K562 (cell line): ENCODE results near the gene NCOA3. TPM values are rescaled to one million over a fixed set of nuclear protein-coding genes. Genes with fewer than 3 reads are reported as not detected.

Experiments used
- ATAC-seq: fragments of 200-7000 bp; cut with Tn5 transposase; 3 replicates; pipeline ENCODE4 v1.9.1; 2020; ENCODE audit warnings: moderate library complexity
- BruUV-seq: library from RNA; stranded (reverse); fragments of 400-500 nt; replicated peaks from 2 replicates; lab custom pipeline; 2021; lab: Mats Ljungman, UMichigan
- CTCF ChIA-PET: fragments of 300-600 bp; formaldehyde crosslinking; extraction: SDS; loops from one replicate; lab custom pipeline; 2021; ENCODE audit warnings: low intra/inter-chr PET ratio; lab: Yijun Ruan, JAX
- POLR2A ChIA-PET: fragments of 300-600, 350-650 bp; sonication (Branson Sonifier 250); formaldehyde crosslinking; extraction: SDS; loops from one replicate; lab custom pipeline; 2021; ENCODE audit warnings: antibody characterized with exemption, inconsistent platforms; lab: Yijun Ruan, JAX
- DNase-seq, 4 experiments: peaks; one replicate each; pipeline versions ENCODE4 v3.0.0 to v3.0.0-alpha.2; 2011 to 2018; ENCODE audit warnings: low spot score in 3 of 4, mixed read lengths in 3 of 4; ENCODE audit errors: extremely low read depth in 1 of 4
- FAIRE-seq: peaks from 2 replicates; lab custom pipeline; 2011; peaks lifted over from hg19 to GRCh38; lab: Jason Lieb, UNC
- H2AFZ ChIP-seq: 2 replicates; pipeline ENCODE4 v1.6.0; 2011; ENCODE audit warnings: low read depth, low read length, control low read depth, inconsistent platforms
- H3K27ac ChIP-seq: fragments of 200-600 bp; 3 replicates; pipeline ENCODE4 v1.8.0; 2011; ENCODE audit warnings: low read depth, mild to moderate bottlenecking, control low read depth, inconsistent platforms, low read length, moderate library complexity, mixed read lengths; ENCODE audit errors: extremely low read depth
- H3K27me3 ChIP-seq, 2 experiments: fragments of 300-600 bp in 1 of 2; 2 replicates in 1 of 2; 3 replicates in 1 of 2; pipeline versions ENCODE4 v1.6.0 to v1.8.0; 2011; ENCODE audit warnings: inconsistent platforms in 2 of 2, low read length in 2 of 2, mild to moderate bottlenecking in 1 of 2, mixed read lengths in 1 of 2, moderate library complexity in 1 of 2; ENCODE audit not compliant: control insufficient read depth in 2 of 2, insufficient read depth in 2 of 2
- H3K36me3 ChIP-seq: fragments of 300-600 bp; 3 replicates; pipeline ENCODE4 v1.8.0; 2011; ENCODE audit warnings: mild to moderate bottlenecking, low read length, inconsistent platforms; ENCODE audit not compliant: control insufficient read depth, insufficient read depth
- H3K4me1 ChIP-seq, 2 experiments: fragments of 200-600 bp in 1 of 2; replicated peaks in 1 of 2; 2 replicates in 1 of 2; 3 replicates in 1 of 2; pipeline versions ENCODE4 v1.5.1 to v1.8.0; 2011; ENCODE audit warnings: inconsistent platforms in 2 of 2, low read length in 2 of 2, mild to moderate bottlenecking in 1 of 2, mixed read lengths in 1 of 2, moderate library complexity in 1 of 2; ENCODE audit not compliant: control insufficient read depth in 2 of 2, insufficient read depth in 2 of 2
- H3K4me2 ChIP-seq: 2 replicates; pipeline ENCODE4 v1.6.1; 2011; ENCODE audit warnings: low read length, control low read depth, inconsistent platforms, mixed read lengths; ENCODE audit not compliant: insufficient read depth
- H3K4me3 ChIP-seq: fragments of 200-600 bp; sonication (generic), shearing (Covaris generic); 2 replicates; pipeline ENCODE4 v1.5.1; 2016; ENCODE audit warnings: control low read depth, inconsistent platforms
- H3K79me2 ChIP-seq: fragments of 200-600 bp; 3 replicates; pipeline ENCODE4 v1.8.0; 2011; ENCODE audit warnings: low read length, inconsistent platforms; ENCODE audit not compliant: control insufficient read depth, insufficient read depth
- H3K9ac ChIP-seq, 2 experiments: 2 replicates each; pipeline versions ENCODE4 v1.6.0 to v1.6.1; 2011; ENCODE audit warnings: low read depth in 2 of 2, low read length in 2 of 2, control low read depth in 1 of 2, inconsistent platforms in 1 of 2, mild to moderate bottlenecking in 1 of 2, mixed read lengths in 1 of 2; ENCODE audit not compliant: insufficient read depth in 1 of 2
- H3K9me1 ChIP-seq: one replicate; pipeline ENCODE4 v1.6.0; 2011; ENCODE audit warnings: inconsistent platforms, mild to moderate bottlenecking, low read length, moderate library complexity; ENCODE audit not compliant: control insufficient read depth, insufficient read depth
- H3K9me3 ChIP-seq: replicated peaks from 2 replicates; pipeline ENCODE4 v1.5.1; 2011; ENCODE audit warnings: low read depth, low read length, inconsistent platforms; ENCODE audit not compliant: control insufficient read depth, insufficient read depth
- H4K20me1 ChIP-seq: replicated peaks from 2 replicates; pipeline ENCODE4 v1.6.1; 2011; ENCODE audit warnings: low read length, inconsistent platforms, mixed read lengths; ENCODE audit not compliant: control insufficient read depth, insufficient read depth
- JUND ChIP-seq, 2 experiments: IDR thresholded peaks; 2 replicates in 1 of 2; 3 replicates in 1 of 2; pipeline ENCODE4 v1.6.1; 2011; ENCODE audit warnings: borderline replicate concordance in 2 of 2, low read depth in 2 of 2, low read length in 2 of 2, improper control_type of control experiment in 1 of 2, missing biosample characterization in 1 of 2, missing genetic modification characterization in 1 of 2, missing genetic modification reagents in 1 of 2
- RAD21 ChIP-seq, 2 experiments: fragments of 250-450 bp in 1 of 2; fragments of 450-650 bp in 1 of 2; sonication (Bioruptor Pico) in 1 of 2; formaldehyde crosslinking in 1 of 2; IDR thresholded peaks in 1 of 2; conservative IDR thresholded peaks in 1 of 2; 2 replicates each; pipeline versions ENCODE4 v1.4.0 to v1.8.0; 2020 to 2022; ENCODE audit warnings: mild to moderate bottlenecking in 2 of 2, moderate library complexity in 1 of 2
- SMAD2 ChIP-seq: fragments of 150-350 bp; IDR thresholded peaks from 2 replicates; pipeline ENCODE4 v1.6.1; 2014; ENCODE audit warnings: low read depth, mild to moderate bottlenecking, low read length
- SP2 ChIP-seq: IDR thresholded peaks from 2 replicates; pipeline ENCODE4 v1.6.1; 2011; ENCODE audit warnings: mild to moderate bottlenecking, low read depth, low read length, moderate library complexity; ENCODE audit not compliant: poor library complexity, severe bottlenecking; ENCODE audit errors: extremely low read depth
- WGBS: fragments of 100-300 bp; shearing (Covaris generic); methylation state at CpG from one replicate; pipeline ENCODE4 v1.1.6; 2016; ENCODE audit warnings: low coverage, mixed read lengths; ENCODE audit not compliant: insufficient coverage; ENCODE audit errors: missing lambda C conversion rate; 5-methylcytosine and 5-hydroxymethylcytosine counted together
- in situ Hi-C: fragments of 300-500 bp; cut with MboI; formaldehyde crosslinking; loops from 4 replicates; pipeline ENCODE4 v1.15.0; 2018; ENCODE audit warnings: inconsistent platforms, mixed read lengths
- intact Hi-C: fragments of 100-400 bp; cut with micrococcal nuclease; formaldehyde crosslinking; loops from 2 replicates; pipeline ENCODE4 v1.14.2; 2022
- polyA plus RNA-seq, 8 experiments: library from polyadenylated mRNA; depleted of rRNA in 4 of 8; stranded (reverse) in 5 of 8; unstranded in 3 of 8; fragments of >200 nt; fragmentation: Nextera tagmentation in 2 of 8; fragmentation: Illumina TruSeq in 1 of 8; extraction: Ambion mirVana in 2 of 8; extraction: Trizol in 1 of 8; gene quantifications; 2 replicates each; pipeline versions ENCODE4 v1.2.1 to v1.2.3, GENCODE V29; 2011 to 2014; ENCODE audit warnings: inconsistent platforms in 1 of 8, missing spikeins in 1 of 8
- total RNA-seq, 7 experiments: library from RNA; depleted of rRNA in 6 of 7; stranded (reverse); fragments of >200 nt in 6 of 7; fragmentation: Illumina TruSeq in 2 of 7; extraction: Trizol in 2 of 7; gene quantifications; 2 replicates each; pipeline versions ENCODE4 v1.2.1 to v1.2.3, GENCODE V29; 2011 to 2021; ENCODE audit warnings: low replicate concordance in 1 of 7
- TF ChIP-seq, protein P1 (sequence below): sonication (generic); formaldehyde crosslinking; IDR thresholded peaks from 2 replicates; pipeline ENCODE4 v1.8.1; 2023; ENCODE audit warnings: mild to moderate bottlenecking, missing genetic modification reagents
- TF ChIP-seq, protein P2 (sequence below), 3 experiments: fragments of 200-800 bp in 1 of 3; fragments of 250-450 bp in 1 of 3; fragments of 450-650 bp in 1 of 3; sonication (Bioruptor Pico) in 1 of 3; sonication (Bioruptor generic) in 1 of 3; formaldehyde crosslinking in 1 of 3; IDR thresholded peaks; 2 replicates each; pipeline versions ENCODE4 v1.6.1 to v1.8.0; 2016 to 2022; ENCODE audit warnings: mild to moderate bottlenecking in 2 of 3, missing genetic modification characterization in 2 of 3, missing compliant biosample characterization in 1 of 3, moderate library complexity in 1 of 3

NCOA3 gene
- total and polyA plus RNA-seq, 9 of the 15 experiments (the other 6 are each of a cell fraction or from before 2014, with no cell fraction given): 3.2 to 24.3 (median 14.4) TPM

GRCh38 chr20:47668313-47669151, 166.8 kb downstream of the NCOA3 start:
- WGBS: 4% methylated on average over 23 of the region's 23 CpGs
- CTCF ChIA-PET: no interaction called here
- no peak overlapping the region for H3K27ac ChIP-seq
- intact Hi-C loops (no loop called here), in situ Hi-C loops (no loop called here)
- no peak for ATAC-seq
- peaks cover 73 to 87% of the 10 kb centered on the region in 2 experiments for H3K27me3 ChIP-seq
- no peaks in the 10 kb centered on the region for H3K36me3 ChIP-seq
- BruUV-seq: no TSS peak
- H2AFZ ChIP-seq: no peak overlapping the region
- H3K4me1 ChIP-seq: peaks cover 0 to 13% of the 10 kb centered on the region in 2 experiments; a peak in 2 of 5 replicates
- H3K4me2 ChIP-seq: no peak overlapping the region
- H3K9me3 ChIP-seq: no peaks in the 10 kb centered on the region
- H3K79me2 ChIP-seq: no peaks in the 10 kb centered on the region
- POLR2A ChIA-PET: no interaction called here
- H4K20me1 ChIP-seq: peaks cover 21% of the 10 kb centered on the region
- no peak for FAIRE-seq
- DNase-seq: no peak
- no peaks in the 10 kb centered on the region for H3K9me1 ChIP-seq
- no peak overlapping the region for H3K9ac ChIP-seq
- no peak overlapping the region for H3K4me3 ChIP-seq
- TF ChIP-seq SMAD2 (no peak), SP2 (no peak), RAD21 (CRISPR knock-in tag; conservative IDR thresholded peaks at IDR 0.05 in 1 of 2, IDR thresholded peaks at IDR 0.05 in 1 of 2) (no peak), JUND (IDR thresholded peaks at IDR 0.05; ENCODE audit: borderline replicate concordance, low read depth, low read length) (no peak), JUND (tag; IDR thresholded peaks at IDR 0.05; ENCODE audit: borderline replicate concordance, low read depth, low read length) (no peak)
- TF ChIP-seq, protein P1, sequence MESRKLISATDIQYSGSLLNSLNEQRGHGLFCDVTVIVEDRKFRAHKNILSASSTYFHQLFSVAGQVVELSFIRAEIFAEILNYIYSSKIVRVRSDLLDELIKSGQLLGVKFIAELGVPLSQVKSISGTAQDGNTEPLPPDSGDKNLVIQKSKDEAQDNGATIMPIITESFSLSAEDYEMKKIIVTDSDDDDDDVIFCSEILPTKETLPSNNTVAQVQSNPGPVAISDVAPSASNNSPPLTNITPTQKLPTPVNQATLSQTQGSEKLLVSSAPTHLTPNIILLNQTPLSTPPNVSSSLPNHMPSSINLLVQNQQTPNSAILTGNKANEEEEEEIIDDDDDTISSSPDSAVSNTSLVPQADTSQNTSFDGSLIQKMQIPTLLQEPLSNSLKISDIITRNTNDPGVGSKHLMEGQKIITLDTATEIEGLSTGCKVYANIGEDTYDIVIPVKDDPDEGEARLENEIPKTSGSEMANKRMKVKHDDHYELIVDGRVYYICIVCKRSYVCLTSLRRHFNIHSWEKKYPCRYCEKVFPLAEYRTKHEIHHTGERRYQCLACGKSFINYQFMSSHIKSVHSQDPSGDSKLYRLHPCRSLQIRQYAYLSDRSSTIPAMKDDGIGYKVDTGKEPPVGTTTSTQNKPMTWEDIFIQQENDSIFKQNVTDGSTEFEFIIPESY (CRISPR knock-in tag): no peak
- TF ChIP-seq, protein P2, sequence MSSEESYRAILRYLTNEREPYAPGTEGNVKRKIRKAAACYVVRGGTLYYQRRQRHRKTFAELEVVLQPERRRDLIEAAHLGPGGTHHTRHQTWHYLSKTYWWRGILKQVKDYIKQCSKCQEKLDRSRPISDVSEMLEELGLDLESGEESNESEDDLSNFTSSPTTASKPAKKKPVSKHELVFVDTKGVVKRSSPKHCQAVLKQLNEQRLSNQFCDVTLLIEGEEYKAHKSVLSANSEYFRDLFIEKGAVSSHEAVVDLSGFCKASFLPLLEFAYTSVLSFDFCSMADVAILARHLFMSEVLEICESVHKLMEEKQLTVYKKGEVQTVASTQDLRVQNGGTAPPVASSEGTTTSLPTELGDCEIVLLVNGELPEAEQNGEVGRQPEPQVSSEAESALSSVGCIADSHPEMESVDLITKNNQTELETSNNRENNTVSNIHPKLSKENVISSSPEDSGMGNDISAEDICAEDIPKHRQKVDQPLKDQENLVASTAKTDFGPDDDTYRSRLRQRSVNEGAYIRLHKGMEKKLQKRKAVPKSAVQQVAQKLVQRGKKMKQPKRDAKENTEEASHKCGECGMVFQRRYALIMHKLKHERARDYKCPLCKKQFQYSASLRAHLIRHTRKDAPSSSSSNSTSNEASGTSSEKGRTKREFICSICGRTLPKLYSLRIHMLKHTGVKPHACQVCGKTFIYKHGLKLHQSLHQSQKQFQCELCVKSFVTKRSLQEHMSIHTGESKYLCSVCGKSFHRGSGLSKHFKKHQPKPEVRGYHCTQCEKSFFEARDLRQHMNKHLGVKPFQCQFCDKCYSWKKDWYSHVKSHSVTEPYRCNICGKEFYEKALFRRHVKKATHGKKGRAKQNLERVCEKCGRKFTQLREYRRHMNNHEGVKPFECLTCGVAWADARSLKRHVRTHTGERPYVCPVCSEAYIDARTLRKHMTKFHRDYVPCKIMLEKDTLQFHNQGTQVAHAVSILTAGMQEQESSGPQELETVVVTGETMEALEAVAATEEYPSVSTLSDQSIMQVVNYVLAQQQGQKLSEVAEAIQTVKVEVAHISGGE (CRISPR knock-in tag; IDR thresholded peaks at IDR 0.05): peak in 1 of 3 experiments; percentile 13; a peak in 1 of 6 replicates
